ENCODE measurements around the gene CCDC141. TPM values are rescaled to one million over a fixed set of nuclear protein-coding genes. Genes with fewer than 3 reads are reported as not detected.

CCDC141 gene
- total and polyA plus RNA-seq, 2 experiments from 2014 or later: 11.7 to 13.4 TPM

DNA sequence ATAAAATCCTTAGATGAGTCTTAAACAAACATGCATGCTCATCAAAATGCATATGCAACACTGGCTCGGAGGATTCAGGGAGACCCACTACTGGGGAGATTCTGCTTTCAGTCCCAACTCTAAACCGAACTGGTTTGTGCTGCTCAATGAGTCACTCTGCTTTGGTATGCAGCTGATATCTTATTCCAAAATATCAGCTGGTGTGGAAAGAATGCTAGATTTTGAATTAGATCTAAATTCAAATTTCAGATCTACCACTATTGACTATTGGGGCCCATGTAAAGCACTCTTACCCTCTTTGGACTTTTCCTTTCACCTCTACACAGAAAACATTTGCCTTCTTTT is 203.5 kb downstream of the CCDC141 start (continued):
- TF ChIP-seq, protein P1, sequence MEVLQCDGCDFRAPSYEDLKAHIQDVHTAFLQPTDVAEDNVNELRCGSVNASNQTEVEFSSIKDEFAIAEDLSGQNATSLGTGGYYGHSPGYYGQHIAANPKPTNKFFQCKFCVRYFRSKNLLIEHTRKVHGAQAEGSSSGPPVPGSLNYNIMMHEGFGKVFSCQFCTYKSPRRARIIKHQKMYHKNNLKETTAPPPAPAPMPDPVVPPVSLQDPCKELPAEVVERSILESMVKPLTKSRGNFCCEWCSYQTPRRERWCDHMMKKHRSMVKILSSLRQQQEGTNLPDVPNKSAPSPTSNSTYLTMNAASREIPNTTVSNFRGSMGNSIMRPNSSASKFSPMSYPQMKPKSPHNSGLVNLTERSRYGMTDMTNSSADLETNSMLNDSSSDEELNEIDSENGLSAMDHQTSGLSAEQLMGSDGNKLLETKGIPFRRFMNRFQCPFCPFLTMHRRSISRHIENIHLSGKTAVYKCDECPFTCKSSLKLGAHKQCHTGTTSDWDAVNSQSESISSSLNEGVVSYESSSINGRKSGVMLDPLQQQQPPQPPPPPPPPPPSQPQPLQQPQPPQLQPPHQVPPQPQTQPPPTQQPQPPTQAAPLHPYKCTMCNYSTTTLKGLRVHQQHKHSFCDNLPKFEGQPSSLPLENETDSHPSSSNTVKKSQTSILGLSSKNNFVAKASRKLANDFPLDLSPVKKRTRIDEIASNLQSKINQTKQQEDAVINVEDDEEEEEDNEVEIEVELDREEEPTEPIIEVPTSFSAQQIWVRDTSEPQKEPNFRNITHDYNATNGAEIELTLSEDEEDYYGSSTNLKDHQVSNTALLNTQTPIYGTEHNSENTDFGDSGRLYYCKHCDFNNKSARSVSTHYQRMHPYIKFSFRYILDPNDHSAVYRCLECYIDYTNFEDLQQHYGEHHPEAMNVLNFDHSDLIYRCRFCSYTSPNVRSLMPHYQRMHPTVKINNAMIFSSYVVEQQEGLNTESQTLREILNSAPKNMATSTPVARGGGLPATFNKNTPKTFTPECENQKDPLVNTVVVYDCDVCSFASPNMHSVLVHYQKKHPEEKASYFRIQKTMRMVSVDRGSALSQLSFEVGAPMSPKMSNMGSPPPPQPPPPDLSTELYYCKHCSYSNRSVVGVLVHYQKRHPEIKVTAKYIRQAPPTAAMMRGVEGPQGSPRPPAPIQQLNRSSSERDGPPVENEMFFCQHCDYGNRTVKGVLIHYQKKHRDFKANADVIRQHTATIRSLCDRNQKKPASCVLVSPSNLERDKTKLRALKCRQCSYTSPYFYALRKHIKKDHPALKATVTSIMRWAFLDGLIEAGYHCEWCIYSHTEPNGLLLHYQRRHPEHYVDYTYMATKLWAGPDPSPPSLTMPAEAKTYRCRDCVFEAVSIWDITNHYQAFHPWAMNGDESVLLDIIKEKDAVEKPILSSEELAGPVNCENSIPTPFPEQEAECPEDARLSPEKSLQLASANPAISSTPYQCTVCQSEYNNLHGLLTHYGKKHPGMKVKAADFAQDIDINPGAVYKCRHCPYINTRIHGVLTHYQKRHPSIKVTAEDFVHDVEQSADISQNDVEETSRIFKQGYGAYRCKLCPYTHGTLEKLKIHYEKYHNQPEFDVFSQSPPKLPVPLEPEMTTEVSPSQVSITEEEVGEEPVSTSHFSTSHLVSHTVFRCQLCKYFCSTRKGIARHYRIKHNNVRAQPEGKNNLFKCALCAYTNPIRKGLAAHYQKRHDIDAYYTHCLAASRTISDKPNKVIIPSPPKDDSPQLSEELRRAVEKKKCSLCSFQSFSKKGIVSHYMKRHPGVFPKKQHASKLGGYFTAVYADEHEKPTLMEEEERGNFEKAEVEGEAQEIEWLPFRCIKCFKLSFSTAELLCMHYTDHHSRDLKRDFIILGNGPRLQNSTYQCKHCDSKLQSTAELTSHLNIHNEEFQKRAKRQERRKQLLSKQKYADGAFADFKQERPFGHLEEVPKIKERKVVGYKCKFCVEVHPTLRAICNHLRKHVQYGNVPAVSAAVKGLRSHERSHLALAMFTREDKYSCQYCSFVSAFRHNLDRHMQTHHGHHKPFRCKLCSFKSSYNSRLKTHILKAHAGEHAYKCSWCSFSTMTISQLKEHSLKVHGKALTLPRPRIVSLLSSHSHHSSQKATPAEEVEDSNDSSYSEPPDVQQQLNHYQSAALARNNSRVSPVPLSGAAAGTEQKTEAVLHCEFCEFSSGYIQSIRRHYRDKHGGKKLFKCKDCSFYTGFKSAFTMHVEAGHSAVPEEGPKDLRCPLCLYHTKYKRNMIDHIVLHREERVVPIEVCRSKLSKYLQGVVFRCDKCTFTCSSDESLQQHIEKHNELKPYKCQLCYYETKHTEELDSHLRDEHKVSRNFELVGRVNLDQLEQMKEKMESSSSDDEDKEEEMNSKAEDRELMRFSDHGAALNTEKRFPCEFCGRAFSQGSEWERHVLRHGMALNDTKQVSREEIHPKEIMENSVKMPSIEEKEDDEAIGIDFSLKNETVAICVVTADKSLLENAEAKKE (CRISPR knock-in tag; IDR thresholded peaks at IDR 0.05): no peak
- TF ChIP-seq CREB1 (CRISPR knock-in tag; IDR thresholded peaks at IDR 0.05; ENCODE audit: low read depth): no peak
- TF ChIP-seq, protein P2, sequence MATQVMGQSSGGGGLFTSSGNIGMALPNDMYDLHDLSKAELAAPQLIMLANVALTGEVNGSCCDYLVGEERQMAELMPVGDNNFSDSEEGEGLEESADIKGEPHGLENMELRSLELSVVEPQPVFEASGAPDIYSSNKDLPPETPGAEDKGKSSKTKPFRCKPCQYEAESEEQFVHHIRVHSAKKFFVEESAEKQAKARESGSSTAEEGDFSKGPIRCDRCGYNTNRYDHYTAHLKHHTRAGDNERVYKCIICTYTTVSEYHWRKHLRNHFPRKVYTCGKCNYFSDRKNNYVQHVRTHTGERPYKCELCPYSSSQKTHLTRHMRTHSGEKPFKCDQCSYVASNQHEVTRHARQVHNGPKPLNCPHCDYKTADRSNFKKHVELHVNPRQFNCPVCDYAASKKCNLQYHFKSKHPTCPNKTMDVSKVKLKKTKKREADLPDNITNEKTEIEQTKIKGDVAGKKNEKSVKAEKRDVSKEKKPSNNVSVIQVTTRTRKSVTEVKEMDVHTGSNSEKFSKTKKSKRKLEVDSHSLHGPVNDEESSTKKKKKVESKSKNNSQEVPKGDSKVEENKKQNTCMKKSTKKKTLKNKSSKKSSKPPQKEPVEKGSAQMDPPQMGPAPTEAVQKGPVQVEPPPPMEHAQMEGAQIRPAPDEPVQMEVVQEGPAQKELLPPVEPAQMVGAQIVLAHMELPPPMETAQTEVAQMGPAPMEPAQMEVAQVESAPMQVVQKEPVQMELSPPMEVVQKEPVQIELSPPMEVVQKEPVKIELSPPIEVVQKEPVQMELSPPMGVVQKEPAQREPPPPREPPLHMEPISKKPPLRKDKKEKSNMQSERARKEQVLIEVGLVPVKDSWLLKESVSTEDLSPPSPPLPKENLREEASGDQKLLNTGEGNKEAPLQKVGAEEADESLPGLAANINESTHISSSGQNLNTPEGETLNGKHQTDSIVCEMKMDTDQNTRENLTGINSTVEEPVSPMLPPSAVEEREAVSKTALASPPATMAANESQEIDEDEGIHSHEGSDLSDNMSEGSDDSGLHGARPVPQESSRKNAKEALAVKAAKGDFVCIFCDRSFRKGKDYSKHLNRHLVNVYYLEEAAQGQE (IDR thresholded peaks at IDR 0.05; ENCODE audit: unreplicated experiment): no peak
- no peak for TF ChIP-seq ZNF331 (CRISPR knock-in tag; IDR thresholded peaks at IDR 0.05; ENCODE audit: low read depth)
- no peak for TF ChIP-seq NANOG (IDR thresholded peaks at IDR 0.05; ENCODE audit: borderline replicate concordance)
- no peak for TF ChIP-seq STAT1 (IDR thresholded peaks at IDR 0.05; ENCODE audit: unreplicated experiment)

Data from GM23338 (cell line).